K562 (cell line): ENCODE results near the gene PRR15L. TPM values are rescaled to one million over a fixed set of nuclear protein-coding genes. Genes with fewer than 3 reads are reported as not detected.
A peak's percentile ranks its signal among the peaks of the same experiment; 100 is the strongest.

Experiments
- ATAC-seq: fragments of 200-7000 bp; cut with Tn5 transposase; 3 replicates; pipeline ENCODE4 v1.9.1; 2020; ENCODE audit warnings: moderate library complexity
- BruUV-seq: library from RNA; stranded (reverse); fragments of 400-500 nt; replicated peaks from 2 replicates; lab custom pipeline; 2021; lab: Mats Ljungman, UMichigan
- CTCF ChIA-PET: fragments of 300-600 bp; formaldehyde crosslinking; extraction: SDS; loops from one replicate; lab custom pipeline; 2021; ENCODE audit warnings: low intra/inter-chr PET ratio; lab: Yijun Ruan, JAX
- POLR2A ChIA-PET: fragments of 300-600, 350-650 bp; sonication (Branson Sonifier 250); formaldehyde crosslinking; extraction: SDS; loops from one replicate; lab custom pipeline; 2021; ENCODE audit warnings: antibody characterized with exemption, inconsistent platforms; lab: Yijun Ruan, JAX
- DNase-seq, 4 experiments: peaks; one replicate each; pipeline versions ENCODE4 v3.0.0 to v3.0.0-alpha.2; 2011 to 2018; ENCODE audit warnings: low spot score in 3 of 4, mixed read lengths in 3 of 4; ENCODE audit errors: extremely low read depth in 1 of 4
- FAIRE-seq: peaks from 2 replicates; lab custom pipeline; 2011; peaks lifted over from hg19 to GRCh38; lab: Jason Lieb, UNC
- H2AFZ ChIP-seq: 2 replicates; pipeline ENCODE4 v1.6.0; 2011; ENCODE audit warnings: low read depth, low read length, control low read depth, inconsistent platforms
- H3K27ac ChIP-seq: fragments of 200-600 bp; 3 replicates; pipeline ENCODE4 v1.8.0; 2011; ENCODE audit warnings: low read depth, mild to moderate bottlenecking, control low read depth, inconsistent platforms, low read length, moderate library complexity, mixed read lengths; ENCODE audit errors: extremely low read depth
- H3K27me3 ChIP-seq, 2 experiments: fragments of 300-600 bp in 1 of 2; 2 replicates in 1 of 2; 3 replicates in 1 of 2; pipeline versions ENCODE4 v1.6.0 to v1.8.0; 2011; ENCODE audit warnings: inconsistent platforms in 2 of 2, low read length in 2 of 2, mild to moderate bottlenecking in 1 of 2, mixed read lengths in 1 of 2, moderate library complexity in 1 of 2; ENCODE audit not compliant: control insufficient read depth in 2 of 2, insufficient read depth in 2 of 2
- H3K36me3 ChIP-seq: fragments of 300-600 bp; 3 replicates; pipeline ENCODE4 v1.8.0; 2011; ENCODE audit warnings: mild to moderate bottlenecking, low read length, inconsistent platforms; ENCODE audit not compliant: control insufficient read depth, insufficient read depth
- H3K4me1 ChIP-seq, 2 experiments: fragments of 200-600 bp in 1 of 2; replicated peaks in 1 of 2; 2 replicates in 1 of 2; 3 replicates in 1 of 2; pipeline versions ENCODE4 v1.5.1 to v1.8.0; 2011; ENCODE audit warnings: inconsistent platforms in 2 of 2, low read length in 2 of 2, mild to moderate bottlenecking in 1 of 2, mixed read lengths in 1 of 2, moderate library complexity in 1 of 2; ENCODE audit not compliant: control insufficient read depth in 2 of 2, insufficient read depth in 2 of 2
- H3K4me2 ChIP-seq: 2 replicates; pipeline ENCODE4 v1.6.1; 2011; ENCODE audit warnings: low read length, control low read depth, inconsistent platforms, mixed read lengths; ENCODE audit not compliant: insufficient read depth
- H3K4me3 ChIP-seq: fragments of 200-600 bp; sonication (generic), shearing (Covaris generic); 2 replicates; pipeline ENCODE4 v1.5.1; 2016; ENCODE audit warnings: control low read depth, inconsistent platforms
- H3K79me2 ChIP-seq: fragments of 200-600 bp; 3 replicates; pipeline ENCODE4 v1.8.0; 2011; ENCODE audit warnings: low read length, inconsistent platforms; ENCODE audit not compliant: control insufficient read depth, insufficient read depth
- H3K9ac ChIP-seq, 2 experiments: 2 replicates each; pipeline versions ENCODE4 v1.6.0 to v1.6.1; 2011; ENCODE audit warnings: low read depth in 2 of 2, low read length in 2 of 2, control low read depth in 1 of 2, inconsistent platforms in 1 of 2, mild to moderate bottlenecking in 1 of 2, mixed read lengths in 1 of 2; ENCODE audit not compliant: insufficient read depth in 1 of 2
- H3K9me1 ChIP-seq: one replicate; pipeline ENCODE4 v1.6.0; 2011; ENCODE audit warnings: inconsistent platforms, mild to moderate bottlenecking, low read length, moderate library complexity; ENCODE audit not compliant: control insufficient read depth, insufficient read depth
- H3K9me3 ChIP-seq: replicated peaks from 2 replicates; pipeline ENCODE4 v1.5.1; 2011; ENCODE audit warnings: low read depth, low read length, inconsistent platforms; ENCODE audit not compliant: control insufficient read depth, insufficient read depth
- H4K20me1 ChIP-seq: replicated peaks from 2 replicates; pipeline ENCODE4 v1.6.1; 2011; ENCODE audit warnings: low read length, inconsistent platforms, mixed read lengths; ENCODE audit not compliant: control insufficient read depth, insufficient read depth
- KLF10 ChIP-seq: fragments of 250-450 bp; sonication (Bioruptor Pico); IDR thresholded peaks from 2 replicates; pipeline ENCODE4 v1.6.1; 2021; ENCODE audit warnings: matching md5 sums
- STAT5A ChIP-seq: IDR thresholded peaks from 2 replicates; pipeline ENCODE4 v1.6.1; 2012; ENCODE audit warnings: low read length, inconsistent platforms, borderline replicate concordance
- TSC22D4 ChIP-seq: fragments of 450-650 bp; IDR thresholded peaks from 2 replicates; pipeline ENCODE4 v1.6.1; 2016; ENCODE audit warnings: missing genetic modification characterization, missing biosample characterization, control low read depth
- WGBS: fragments of 100-300 bp; shearing (Covaris generic); methylation state at CpG from one replicate; pipeline ENCODE4 v1.1.6; 2016; ENCODE audit warnings: low coverage, mixed read lengths; ENCODE audit not compliant: insufficient coverage; ENCODE audit errors: missing lambda C conversion rate; 5-methylcytosine and 5-hydroxymethylcytosine counted together
- in situ Hi-C: fragments of 300-500 bp; cut with MboI; formaldehyde crosslinking; loops from 4 replicates; pipeline ENCODE4 v1.15.0; 2018; ENCODE audit warnings: inconsistent platforms, mixed read lengths
- intact Hi-C: fragments of 100-400 bp; cut with micrococcal nuclease; formaldehyde crosslinking; loops from 2 replicates; pipeline ENCODE4 v1.14.2; 2022
- polyA plus RNA-seq, 8 experiments: library from polyadenylated mRNA; depleted of rRNA in 4 of 8; stranded (reverse) in 5 of 8; unstranded in 3 of 8; fragments of >200 nt; fragmentation: Nextera tagmentation in 2 of 8; fragmentation: Illumina TruSeq in 1 of 8; extraction: Ambion mirVana in 2 of 8; extraction: Trizol in 1 of 8; gene quantifications; 2 replicates each; pipeline versions ENCODE4 v1.2.1 to v1.2.3, GENCODE V29; 2011 to 2014; ENCODE audit warnings: inconsistent platforms in 1 of 8, missing spikeins in 1 of 8
- total RNA-seq, 7 experiments: library from RNA; depleted of rRNA in 6 of 7; stranded (reverse); fragments of >200 nt in 6 of 7; fragmentation: Illumina TruSeq in 2 of 7; extraction: Trizol in 2 of 7; gene quantifications; 2 replicates each; pipeline versions ENCODE4 v1.2.1 to v1.2.3, GENCODE V29; 2011 to 2021; ENCODE audit warnings: low replicate concordance in 1 of 7
- TF ChIP-seq, protein P1 (sequence below): fragments of 450-650 bp; IDR thresholded peaks from 2 replicates; pipeline ENCODE4 v1.6.1; 2016; ENCODE audit warnings: antibody characterized with exemption

Gene PRR15L
- total and polyA plus RNA-seq, 9 of the 15 experiments (the other 6 are each of a cell fraction or from before 2014, with no cell fraction given) = 0.03 TPM; not detected in 8

DNA sequence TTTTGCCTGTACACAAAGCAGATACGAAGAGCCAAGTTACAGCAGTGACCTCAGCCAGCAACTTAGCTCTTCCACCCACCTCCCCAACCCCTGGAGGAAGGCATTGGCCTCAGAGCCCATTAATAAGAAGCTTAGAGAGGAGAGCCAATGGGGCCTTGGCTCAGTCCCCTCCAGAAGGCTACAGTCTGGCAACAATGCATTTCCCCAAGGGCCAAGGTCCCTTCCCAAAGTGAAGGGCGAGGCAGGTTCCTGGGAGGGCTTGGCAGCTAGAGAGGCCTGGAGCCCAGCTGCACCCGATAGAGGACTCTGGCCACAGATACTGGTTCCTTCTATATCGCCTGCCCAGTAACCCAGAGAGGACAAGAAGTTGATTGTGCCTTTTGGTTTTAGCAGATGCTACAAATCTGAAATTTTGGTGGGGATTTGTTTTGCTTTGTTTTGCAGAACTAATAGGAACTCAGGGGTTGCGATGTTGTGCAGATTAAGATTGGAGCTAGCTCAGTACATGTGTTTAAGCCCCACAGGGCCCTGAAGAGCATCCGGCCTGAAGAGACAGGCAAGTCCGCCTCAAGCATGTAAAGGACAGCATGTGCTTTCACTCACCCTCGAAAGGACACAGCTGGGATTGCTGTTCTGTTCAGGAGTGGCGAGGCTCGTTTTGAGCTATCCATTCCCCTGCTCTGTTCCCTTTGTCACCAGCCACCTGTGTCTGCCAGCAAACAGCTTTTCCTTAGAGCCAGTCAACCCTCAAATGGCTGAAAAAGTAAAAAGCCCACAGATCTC is 28.3 kb downstream of the PRR15L start:
- Histone ChIP-seq H3K4me2 (no peak overlapping the region), H3K9ac (peak overlapping the region in 1 of 2 experiments; percentile 41; a peak in 1 of 4 replicates), H3K36me3 (peaks cover 45% of the 10 kb centered on the region; the same call in 2 of the 3 replicates), H3K27me3 (no peaks in the 10 kb centered on the region), H2AFZ (no peak overlapping the region), H3K4me3 (no peak overlapping the region), H4K20me1 (no peaks in the 10 kb centered on the region), H3K4me1 (peaks cover 24 to 45% of the 10 kb centered on the region in 2 experiments), H3K9me1 (peaks cover 2% of the 10 kb centered on the region), H3K9me3 (no peaks in the 10 kb centered on the region), H3K27ac (no peak overlapping the region)
- ATAC-seq (no peak), DNase-seq (no peak)
- intact Hi-C loops = no loop called here
- in situ Hi-C loops = no loop called here
- WGBS = 74% methylated on average over 10 of the region's 10 CpGs
- no TSS peak for BruUV-seq
- ChIA-PET POLR2A (interaction anchor here (0.6 to 3.3 kb wide), 5 partner anchors 9 to 310 kb away, joined by 3 to 18 read pairs (median 5); partner anchors contain the start of genes PNPO and SP2), CTCF (no interaction called here)
- no peak for TF ChIP-seq TSC22D4 (tag)
- no peak for TF ChIP-seq STAT5A
- TF ChIP-seq, protein P1, sequence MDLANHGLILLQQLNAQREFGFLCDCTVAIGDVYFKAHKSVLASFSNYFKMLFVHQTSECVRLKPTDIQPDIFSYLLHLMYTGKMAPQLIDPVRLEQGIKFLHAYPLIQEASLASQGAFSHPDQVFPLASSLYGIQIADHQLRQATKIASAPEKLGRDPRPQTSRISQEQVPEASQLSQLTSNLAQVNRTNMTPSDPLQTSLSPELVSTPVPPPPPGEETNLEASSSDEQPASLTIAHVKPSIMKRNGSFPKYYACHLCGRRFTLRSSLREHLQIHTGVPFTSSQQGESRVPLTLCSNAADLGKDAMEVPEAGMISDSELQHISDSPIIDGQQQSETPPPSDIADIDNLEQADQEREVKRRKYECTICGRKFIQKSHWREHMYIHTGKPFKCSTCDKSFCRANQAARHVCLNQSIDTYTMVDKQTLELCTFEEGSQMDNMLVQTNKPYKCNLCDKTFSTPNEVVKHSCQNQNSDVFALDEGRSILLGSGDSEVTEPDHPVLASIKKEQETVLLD = no peak
- TF ChIP-seq KLF10 (CRISPR knock-in tag) = no peak
- TF ChIP-seq, all 486 proteins: peak for 0
- H3K79me2 ChIP-seq = peaks cover under 1% of the 10 kb centered on the region; the same call in 1 of the 3 replicates
- FAIRE-seq = no peak
